ENCODE results near the gene SEMA5B.

SEMA5B gene

DNA sequence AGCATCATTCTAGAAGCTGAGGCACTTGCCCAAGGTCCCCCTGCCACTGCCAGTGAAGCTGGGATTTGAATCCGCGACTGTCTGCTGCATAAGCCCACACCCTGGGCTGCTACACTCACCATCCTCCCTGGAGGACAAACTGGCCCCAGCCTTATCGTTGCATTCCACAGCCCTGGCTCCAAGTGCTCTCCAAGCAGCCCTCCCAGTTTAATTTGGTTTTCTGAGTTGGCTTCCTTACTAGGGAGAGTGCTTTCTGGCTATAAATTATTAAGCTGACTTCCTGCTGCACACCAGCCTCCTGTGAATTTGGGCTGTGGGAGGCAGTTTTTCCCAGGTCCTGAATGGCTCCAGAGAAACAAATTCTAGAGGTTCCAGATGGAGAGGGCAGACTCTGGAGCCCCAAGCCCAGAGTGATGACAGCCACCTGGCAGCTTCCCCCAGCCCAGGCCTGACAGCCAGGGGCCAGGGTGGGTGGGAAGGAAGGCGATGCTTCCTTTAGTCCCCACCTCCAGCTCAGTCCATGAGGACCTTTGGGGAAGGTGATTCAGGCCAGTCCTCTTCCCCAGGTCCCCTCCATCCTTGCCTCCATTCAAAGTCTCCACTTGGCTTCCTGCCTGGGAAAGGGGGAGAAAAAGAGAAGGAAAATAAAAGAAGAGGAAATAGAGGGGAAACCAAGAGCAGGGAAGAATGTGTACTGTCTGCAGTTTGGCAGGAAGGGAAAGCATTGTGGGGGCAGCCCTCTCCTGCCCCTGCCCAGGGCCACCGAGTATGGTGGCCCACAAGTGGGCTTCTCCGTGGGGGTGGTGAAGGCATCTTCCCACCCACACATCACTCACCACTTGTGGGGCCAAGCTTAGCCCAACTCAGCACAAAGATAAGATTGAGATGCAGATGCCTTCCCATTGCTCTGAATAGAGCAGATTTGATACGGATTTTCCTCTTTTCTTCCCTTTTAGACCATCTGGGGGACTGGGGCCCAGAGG, 69.6 kb downstream of the SEMA5B start:
- H3K36me3 ChIP-seq (ENCODE audit: control insufficient read depth, insufficient read depth, low read length), result no peaks in the 10 kb centered on the region
- no peaks in the 10 kb centered on the region for H3K4me1 ChIP-seq (ENCODE audit: control insufficient read depth, insufficient read depth, low read length)
- peaks cover 5% of the 10 kb centered on the region for H3K27me3 ChIP-seq (ENCODE audit: control insufficient read depth, insufficient read depth, low read length)

DNA sequence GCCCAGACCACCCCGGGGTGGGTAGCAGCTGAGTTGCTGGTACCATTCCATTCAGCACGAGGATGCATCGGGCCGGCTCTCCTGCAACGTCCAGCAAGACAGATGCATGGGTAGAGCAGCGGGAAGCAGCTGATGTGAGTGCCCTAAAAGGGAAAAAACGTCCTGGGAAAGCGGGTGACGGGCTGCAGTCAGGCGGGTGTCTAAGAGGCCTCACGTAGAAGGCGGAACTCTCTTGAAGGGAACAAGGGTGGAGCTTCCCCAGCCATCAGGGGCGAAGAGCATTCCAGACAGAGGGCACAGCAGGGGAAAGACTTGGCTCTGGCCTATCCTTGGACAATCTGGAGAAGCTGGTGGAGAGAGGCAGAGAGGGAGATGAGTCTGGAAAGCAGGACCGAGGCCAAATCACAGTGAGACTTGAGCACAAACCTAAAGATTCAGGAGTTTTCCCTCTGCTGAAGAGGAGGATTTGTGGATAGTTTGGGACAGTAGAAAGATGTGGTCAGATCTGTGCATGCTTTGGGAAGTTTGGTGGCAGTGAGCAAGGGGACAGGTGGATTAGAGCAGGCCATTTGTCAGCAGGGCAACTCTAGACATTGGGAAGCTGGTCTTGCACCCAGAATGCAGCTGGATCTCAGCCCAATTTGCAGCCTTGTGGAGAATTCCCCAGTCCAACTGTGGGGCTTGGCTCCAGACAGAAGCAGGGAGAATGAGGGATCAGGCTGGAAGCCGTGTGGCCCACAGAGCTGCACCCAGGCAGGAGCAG, 70.7 kb downstream of the SEMA5B start:
- no peak overlapping the region for H3K9ac ChIP-seq (ENCODE audit: low read length)
- peaks cover 5% of the 10 kb centered on the region for H3K27me3 ChIP-seq (ENCODE audit: control insufficient read depth, insufficient read depth, low read length)
- no peaks in the 10 kb centered on the region for H3K9me3 ChIP-seq (ENCODE audit: control insufficient read depth, low read length)
- no peaks in the 10 kb centered on the region for H3K36me3 ChIP-seq (ENCODE audit: control insufficient read depth, insufficient read depth, low read length)
- no peak overlapping the region for H3K4me3 ChIP-seq (ENCODE audit: low read length)
- H3K4me1 ChIP-seq (ENCODE audit: control insufficient read depth, insufficient read depth, low read length), result no peaks in the 10 kb centered on the region

More for the DNA sequence above, 69.6 kb downstream of the SEMA5B start:
- H3K4me3 ChIP-seq (ENCODE audit: low read length), result no peak overlapping the region
- H3K9ac ChIP-seq (ENCODE audit: low read length), result no peak overlapping the region
- H3K9me3 ChIP-seq (ENCODE audit: control insufficient read depth, low read length), result no peaks in the 10 kb centered on the region

DNA sequence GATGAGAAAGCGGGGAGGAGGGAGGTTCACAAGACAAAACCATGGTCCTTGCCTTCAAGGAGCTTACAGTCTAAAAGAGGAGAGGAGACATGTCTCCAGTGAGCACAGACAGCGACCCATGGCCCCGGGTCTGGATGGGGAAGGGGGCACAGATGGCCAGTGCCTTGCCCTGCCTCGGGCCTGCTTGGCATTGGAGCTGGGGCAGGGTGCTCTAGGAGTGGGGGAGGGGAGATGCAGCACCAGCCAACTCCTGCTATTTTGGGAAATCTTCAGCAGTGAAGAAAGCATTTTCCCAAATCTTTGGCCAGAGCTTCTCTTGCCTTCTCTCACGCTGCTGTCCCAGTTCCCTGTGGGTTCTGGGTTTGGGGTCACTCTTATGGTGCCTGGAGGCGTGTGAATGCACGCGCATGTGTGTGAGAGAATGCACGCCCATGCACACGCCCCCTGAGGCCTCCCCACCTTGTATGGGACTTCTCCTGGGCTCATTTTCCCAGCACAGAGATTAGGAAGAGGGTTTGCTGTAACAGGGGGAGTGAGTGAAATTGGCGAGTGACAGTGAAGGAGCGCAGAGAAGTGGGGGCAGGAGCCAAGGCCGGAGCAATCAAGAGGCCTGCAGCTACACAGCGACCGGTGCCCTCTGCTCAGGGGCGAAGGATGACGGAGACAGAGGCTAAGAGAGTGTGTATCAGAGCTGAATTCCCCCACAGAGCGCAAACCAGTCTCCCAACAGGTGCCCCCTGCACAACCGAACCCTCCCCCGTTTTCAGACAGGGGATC, 71.5 kb downstream of the SEMA5B start:
- Histone ChIP-seq H3K4me1 (ENCODE audit: control insufficient read depth, insufficient read depth, low read length) (no peaks in the 10 kb centered on the region), H3K4me3 (ENCODE audit: low read length) (no peak overlapping the region), H3K9ac (ENCODE audit: low read length) (no peak overlapping the region), H3K9me3 (ENCODE audit: control insufficient read depth, low read length) (no peaks in the 10 kb centered on the region), H3K36me3 (ENCODE audit: control insufficient read depth, insufficient read depth, low read length) (no peaks in the 10 kb centered on the region), H3K27me3 (ENCODE audit: control insufficient read depth, insufficient read depth, low read length) (peaks cover 2% of the 10 kb centered on the region)

DNA sequence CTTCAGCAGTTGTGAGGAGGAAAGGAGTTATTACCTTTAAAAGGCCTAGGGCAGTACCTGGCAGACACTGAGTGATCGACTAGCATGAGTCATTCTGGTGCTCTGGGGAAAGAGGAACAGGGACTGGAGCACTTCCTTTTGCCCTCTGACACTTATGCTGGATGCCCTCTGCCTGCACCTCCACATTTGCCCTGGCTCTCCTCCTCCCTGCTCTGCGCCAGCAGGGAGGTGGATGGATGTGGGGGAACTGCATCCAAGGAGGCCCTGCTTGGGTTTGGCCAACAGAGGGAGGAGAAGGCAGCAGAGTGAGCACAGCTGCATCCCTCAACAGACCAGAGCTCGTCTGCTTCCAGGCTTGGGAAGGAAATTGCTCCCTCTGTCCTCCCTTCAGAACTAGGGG, 75.0 kb downstream of the SEMA5B start:
- no peak overlapping the region for H3K9ac ChIP-seq (ENCODE audit: low read length)
- peaks cover 3% of the 10 kb centered on the region for H3K4me1 ChIP-seq (ENCODE audit: control insufficient read depth, insufficient read depth, low read length)
- no peaks in the 10 kb centered on the region for H3K27me3 ChIP-seq (ENCODE audit: control insufficient read depth, insufficient read depth, low read length)
- H3K4me3 ChIP-seq (ENCODE audit: low read length), result no peak overlapping the region
- no peaks in the 10 kb centered on the region for H3K9me3 ChIP-seq (ENCODE audit: control insufficient read depth, low read length)
- no peaks in the 10 kb centered on the region for H3K36me3 ChIP-seq (ENCODE audit: control insufficient read depth, insufficient read depth, low read length)

DNA sequence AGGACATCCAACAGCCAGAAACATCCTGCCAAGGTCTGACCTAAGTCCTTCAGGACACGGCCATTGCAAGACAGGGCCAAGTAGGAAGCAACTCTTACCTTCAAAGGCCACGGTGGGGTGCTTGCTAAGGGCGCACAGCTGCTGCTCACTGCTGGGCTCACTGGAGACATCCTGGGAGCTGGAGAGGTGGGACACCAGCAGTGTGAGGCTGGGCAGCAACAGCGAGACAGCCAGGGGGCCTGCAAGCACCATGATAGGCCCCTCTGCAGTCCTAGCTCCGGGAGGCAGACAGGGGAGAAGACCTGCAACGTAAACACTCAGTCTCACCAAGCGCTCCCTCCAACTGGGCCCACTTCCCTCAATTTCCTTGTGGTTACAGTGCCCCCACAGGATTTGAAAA, 79.2 kb downstream of the SEMA5B start:
- no peak overlapping the region for H3K9ac ChIP-seq (ENCODE audit: low read length)
- no peaks in the 10 kb centered on the region for H3K27me3 ChIP-seq (ENCODE audit: control insufficient read depth, insufficient read depth, low read length)
- no peaks in the 10 kb centered on the region for H3K9me3 ChIP-seq (ENCODE audit: control insufficient read depth, low read length)
- H3K4me1 ChIP-seq (ENCODE audit: control insufficient read depth, insufficient read depth, low read length), result peaks cover 8% of the 10 kb centered on the region
- H3K4me3 ChIP-seq (ENCODE audit: low read length), result no peak overlapping the region
- no peaks in the 10 kb centered on the region for H3K36me3 ChIP-seq (ENCODE audit: control insufficient read depth, insufficient read depth, low read length)

DNA sequence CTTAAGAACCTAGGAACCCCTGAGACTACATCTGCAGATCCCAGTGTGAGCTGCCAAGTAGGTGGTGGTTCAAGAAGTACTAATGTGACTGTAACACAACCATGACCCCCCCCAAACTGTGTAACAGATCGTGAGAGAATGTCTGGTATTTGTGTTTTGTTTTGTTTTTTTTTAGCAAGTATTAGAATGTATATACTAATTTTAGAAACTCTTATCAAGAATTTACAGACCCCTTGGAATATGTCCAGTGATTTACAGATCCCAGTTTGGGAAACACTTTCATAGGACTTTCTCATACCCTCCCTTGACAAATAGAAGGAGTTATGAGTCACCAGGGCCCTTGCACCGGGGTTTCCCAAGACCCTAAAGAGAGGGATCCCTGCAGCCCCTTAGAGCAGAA, 79.8 kb downstream of the SEMA5B start:
- Histone ChIP-seq H3K9me3 (ENCODE audit: control insufficient read depth, low read length) (no peaks in the 10 kb centered on the region), H3K27me3 (ENCODE audit: control insufficient read depth, insufficient read depth, low read length) (no peaks in the 10 kb centered on the region), H3K9ac (ENCODE audit: low read length) (no peak overlapping the region), H3K4me1 (ENCODE audit: control insufficient read depth, insufficient read depth, low read length) (peaks cover 8% of the 10 kb centered on the region), H3K4me3 (ENCODE audit: low read length) (no peak overlapping the region), H3K36me3 (ENCODE audit: control insufficient read depth, insufficient read depth, low read length) (no peaks in the 10 kb centered on the region)

DNA sequence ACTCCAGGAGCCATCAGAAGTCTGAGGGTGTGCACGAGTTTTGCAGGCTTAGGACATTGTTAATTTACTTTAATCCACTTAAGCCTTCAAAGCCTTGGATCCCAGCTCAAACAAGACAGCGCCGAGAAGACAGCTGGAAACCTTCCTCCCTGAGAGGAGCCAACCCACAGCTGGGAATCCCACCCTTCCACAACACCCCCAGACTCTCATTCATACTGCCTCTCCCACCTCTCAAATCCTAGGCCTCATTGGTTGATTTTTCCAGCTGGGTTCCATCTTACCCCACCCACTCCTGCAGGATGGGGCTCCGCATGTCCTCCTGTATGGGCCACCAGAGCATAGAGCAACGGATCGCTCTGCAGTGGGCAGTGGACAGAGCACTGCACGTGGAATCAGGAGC, 80.4 kb downstream of the SEMA5B start:
- peaks cover 8% of the 10 kb centered on the region for H3K4me1 ChIP-seq (ENCODE audit: control insufficient read depth, insufficient read depth, low read length)
- H3K9me3 ChIP-seq (ENCODE audit: control insufficient read depth, low read length), result no peaks in the 10 kb centered on the region
- H3K4me3 ChIP-seq (ENCODE audit: low read length), result no peak overlapping the region

DNA sequence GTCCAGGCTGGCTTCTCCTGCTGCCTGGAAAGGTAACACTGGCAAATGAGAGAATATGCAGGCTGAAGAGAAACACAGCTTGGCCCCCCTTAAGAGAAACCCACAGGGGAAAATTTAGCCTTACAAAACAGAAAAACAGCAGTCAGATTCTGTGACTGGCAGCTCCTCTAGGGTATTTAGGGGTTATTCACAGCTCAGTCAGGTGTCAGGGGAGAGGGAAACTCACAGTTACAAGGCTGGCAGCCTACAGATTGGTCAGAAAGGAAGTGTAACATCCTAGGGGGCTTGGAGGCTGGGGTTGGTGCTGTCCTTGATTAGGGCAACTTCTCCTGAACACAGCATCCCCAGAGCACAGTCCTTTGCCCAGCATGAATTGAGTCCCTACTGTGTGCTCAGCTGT, 81.4 kb downstream of the SEMA5B start:
- Histone ChIP-seq H3K9ac (ENCODE audit: low read length) (no peak overlapping the region), H3K36me3 (ENCODE audit: control insufficient read depth, insufficient read depth, low read length) (no peaks in the 10 kb centered on the region), H3K9me3 (ENCODE audit: control insufficient read depth, low read length) (no peaks in the 10 kb centered on the region), H3K4me3 (ENCODE audit: low read length) (no peak overlapping the region), H3K27me3 (ENCODE audit: control insufficient read depth, insufficient read depth, low read length) (no peaks in the 10 kb centered on the region), H3K4me1 (ENCODE audit: control insufficient read depth, insufficient read depth, low read length) (peaks cover 8% of the 10 kb centered on the region)

More for the DNA sequence above, 80.4 kb downstream of the SEMA5B start:
- no peaks in the 10 kb centered on the region for H3K36me3 ChIP-seq (ENCODE audit: control insufficient read depth, insufficient read depth, low read length)
- H3K9ac ChIP-seq (ENCODE audit: low read length), result no peak overlapping the region
- no peaks in the 10 kb centered on the region for H3K27me3 ChIP-seq (ENCODE audit: control insufficient read depth, insufficient read depth, low read length)

DNA sequence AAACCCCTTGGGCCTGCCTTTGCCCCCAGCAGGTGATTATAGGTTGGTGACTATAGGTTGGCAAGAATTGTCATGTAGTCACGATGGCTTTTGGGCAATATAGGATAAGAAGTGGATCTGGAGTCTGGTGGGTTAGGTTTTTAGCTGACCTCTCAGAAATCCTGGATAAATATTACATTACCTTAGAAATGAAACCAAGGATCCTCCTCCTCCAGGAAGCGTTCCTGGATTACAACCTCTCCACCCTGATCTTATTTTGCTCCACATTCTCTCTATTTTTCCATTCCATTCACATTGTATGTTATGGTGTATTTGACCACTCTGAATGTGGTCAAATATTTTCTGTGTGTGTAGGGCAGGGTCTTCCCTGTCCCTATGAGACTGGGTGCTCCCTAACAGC, 82.3 kb downstream of the SEMA5B start:
- Histone ChIP-seq H3K9ac (ENCODE audit: low read length) (no peak overlapping the region), H3K27me3 (ENCODE audit: control insufficient read depth, insufficient read depth, low read length) (no peaks in the 10 kb centered on the region), H3K4me1 (ENCODE audit: control insufficient read depth, insufficient read depth, low read length) (peaks cover 8% of the 10 kb centered on the region), H3K36me3 (ENCODE audit: control insufficient read depth, insufficient read depth, low read length) (no peaks in the 10 kb centered on the region), H3K9me3 (ENCODE audit: control insufficient read depth, low read length) (no peaks in the 10 kb centered on the region), H3K4me3 (ENCODE audit: low read length) (no peak overlapping the region)

DNA sequence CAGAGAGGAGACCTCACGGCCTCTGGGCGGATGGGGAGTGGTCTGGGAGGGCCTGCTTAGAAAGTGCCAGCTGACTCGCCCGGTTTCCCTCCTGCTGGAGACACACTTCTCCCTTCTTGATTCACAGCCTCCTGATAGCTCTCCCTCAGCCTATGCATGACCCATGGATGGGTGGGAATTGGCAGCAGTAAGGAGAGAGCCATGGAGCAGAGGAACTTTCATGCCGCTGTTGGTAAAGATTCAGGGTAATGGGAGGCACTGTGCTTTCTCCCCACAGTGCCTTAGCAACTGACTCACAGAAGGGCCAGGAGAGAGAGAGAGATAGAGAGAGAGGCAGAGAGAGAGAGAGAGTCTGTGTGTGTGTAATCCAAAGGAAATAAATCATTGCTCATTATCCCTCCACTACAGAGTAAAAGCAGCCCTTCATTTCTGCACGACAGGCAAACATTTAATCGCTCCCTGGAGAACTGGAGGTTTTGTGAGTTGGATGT, 82.8 kb downstream of the SEMA5B start:
- peaks cover 8% of the 10 kb centered on the region for H3K4me1 ChIP-seq (ENCODE audit: control insufficient read depth, insufficient read depth, low read length)
- H3K36me3 ChIP-seq (ENCODE audit: control insufficient read depth, insufficient read depth, low read length), result no peaks in the 10 kb centered on the region
- no peaks in the 10 kb centered on the region for H3K27me3 ChIP-seq (ENCODE audit: control insufficient read depth, insufficient read depth, low read length)
- no peaks in the 10 kb centered on the region for H3K9me3 ChIP-seq (ENCODE audit: control insufficient read depth, low read length)
- no peak overlapping the region for H3K9ac ChIP-seq (ENCODE audit: low read length)
- no peak overlapping the region for H3K4me3 ChIP-seq (ENCODE audit: low read length)

DNA sequence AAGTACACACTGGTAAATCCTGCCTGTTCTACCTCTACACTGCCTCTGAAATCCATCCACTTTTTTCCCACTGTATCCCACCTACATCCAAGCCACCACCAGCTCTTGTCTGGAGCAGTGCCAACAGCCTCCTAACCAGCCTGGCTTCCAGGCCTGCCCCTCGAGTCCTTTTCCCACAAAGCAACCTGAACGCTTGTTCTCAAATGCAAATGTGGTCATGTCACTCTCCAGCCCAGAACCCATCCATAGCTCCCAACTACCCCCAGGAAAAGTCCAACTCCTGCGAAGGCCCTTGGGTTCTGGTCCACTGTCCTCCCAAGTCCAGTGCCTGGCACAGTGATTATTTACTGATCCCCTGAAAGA, 83.8 kb downstream of the SEMA5B start:
- Histone ChIP-seq H3K36me3 (ENCODE audit: control insufficient read depth, insufficient read depth, low read length) (no peaks in the 10 kb centered on the region), H3K4me3 (ENCODE audit: low read length) (no peak overlapping the region), H3K27me3 (ENCODE audit: control insufficient read depth, insufficient read depth, low read length) (no peaks in the 10 kb centered on the region), H3K4me1 (ENCODE audit: control insufficient read depth, insufficient read depth, low read length) (peaks cover 8% of the 10 kb centered on the region), H3K9ac (ENCODE audit: low read length) (no peak overlapping the region), H3K9me3 (ENCODE audit: control insufficient read depth, low read length) (no peaks in the 10 kb centered on the region)
